Stimulated activated CD8-positive, alpha-beta memory T cell treated with anti-CD3 and anti-CD28 coated beads, Interleukin-4, amount 100 ng/mL, for 24 hours (primary cell): ENCODE results near the gene ETHE1.

ENCODE experiments used
- DNase-seq: peaks from one replicate; pipeline ENCODE4 v3.0.0-alpha.2; 2020; ENCODE audit warnings: low read depth

Gene ETHE1

GRCh38 chr19:43489310-43489709 is 37.7 kb downstream of the ETHE1 start:
- DNase-seq: no peak

- DNase-seq: no peak
Measured at GRCh38 chr19:43488179-43488578, 38.8 kb downstream of the ETHE1 start.

GRCh38 chr19:43486412-43486811 is 40.6 kb downstream of the ETHE1 start:
- DNase-seq: no peak

- no peak for DNase-seq
Measured at GRCh38 chr19:43485951-43486350, 41.0 kb downstream of the ETHE1 start.

- DNase-seq: no peak
Measured at GRCh38 chr19:43483281-43483680, 43.7 kb downstream of the ETHE1 start.

GRCh38 chr19:43482193-43482592 is 44.8 kb downstream of the ETHE1 start:
- DNase-seq: no peak

GRCh38 chr19:43481701-43482100 is 45.3 kb downstream of the ETHE1 start:
- no peak for DNase-seq

GRCh38 chr19:43480574-43480973 is 46.4 kb downstream of the ETHE1 start:
- DNase-seq: no peak

- no peak for DNase-seq
Measured at GRCh38 chr19:43479961-43480561, 46.9 kb downstream of the ETHE1 start.

- DNase-seq: no peak
Measured at GRCh38 chr19:43479226-43479625, 47.8 kb downstream of the ETHE1 start.

GRCh38 chr19:43478323-43478722 is 48.7 kb downstream of the ETHE1 start:
- DNase-seq: no peak

GRCh38 chr19:43476606-43477005 is 50.4 kb downstream of the ETHE1 start:
- no peak for DNase-seq

- peak; percentile 91 for DNase-seq
Measured at GRCh38 chr19:43474986-43475705, 51.9 kb downstream of the ETHE1 start.

- no peak for DNase-seq
Measured at GRCh38 chr19:43474487-43474886, 52.5 kb downstream of the ETHE1 start.

GRCh38 chr19:43471091-43471490 is 55.9 kb downstream of the ETHE1 start:
- no peak for DNase-seq

GRCh38 chr19:43470288-43470687 is 56.7 kb downstream of the ETHE1 start:
- DNase-seq: peak; percentile 16

- no peak for DNase-seq
Measured at GRCh38 chr19:43469160-43469480, 57.9 kb downstream of the ETHE1 start.

- DNase-seq: no peak
Measured at GRCh38 chr19:43468354-43469159, 58.4 kb downstream of the ETHE1 start.

- DNase-seq: no peak
Measured at GRCh38 chr19:43467730-43468129, 59.3 kb downstream of the ETHE1 start.

- DNase-seq: no peak
Measured at GRCh38 chr19:43467276-43467675, 59.7 kb downstream of the ETHE1 start.

GRCh38 chr19:43466793-43467192 is 60.2 kb downstream of the ETHE1 start:
- DNase-seq: no peak

GRCh38 chr19:43465468-43466120 is 61.4 kb downstream of the ETHE1 start, which contains the start of gene LYPD3:
LYPD3 (minus strand) TSS chr19:43465608; CDS start chr19:43465571, 37 bp downstream.
- no peak for DNase-seq
